A673 (cell line): ENCODE results near the gene FRMD1.

Source experiments
- EZH2 ChIP-seq: fragments of 200-600 bp; sonication (generic); IDR thresholded peaks from 2 replicates; pipeline ENCODE4 v1.6.1; 2017; ENCODE audit warnings: borderline replicate concordance, low read depth, mild to moderate bottlenecking, mixed read lengths, antibody characterized with exemption, low read length; ENCODE audit not compliant: poor library complexity, severe bottlenecking
- TF ChIP-seq, protein P1 (sequence below): fragments of 300-800, 200-600 bp; sonication (generic); conservative IDR thresholded peaks from 2 replicates; pipeline ENCODE4 v1.5.1; 2017; ENCODE audit warnings: low read depth, mild to moderate bottlenecking, antibody characterized with exemption, low read length, moderate library complexity, mixed read lengths

DNA sequence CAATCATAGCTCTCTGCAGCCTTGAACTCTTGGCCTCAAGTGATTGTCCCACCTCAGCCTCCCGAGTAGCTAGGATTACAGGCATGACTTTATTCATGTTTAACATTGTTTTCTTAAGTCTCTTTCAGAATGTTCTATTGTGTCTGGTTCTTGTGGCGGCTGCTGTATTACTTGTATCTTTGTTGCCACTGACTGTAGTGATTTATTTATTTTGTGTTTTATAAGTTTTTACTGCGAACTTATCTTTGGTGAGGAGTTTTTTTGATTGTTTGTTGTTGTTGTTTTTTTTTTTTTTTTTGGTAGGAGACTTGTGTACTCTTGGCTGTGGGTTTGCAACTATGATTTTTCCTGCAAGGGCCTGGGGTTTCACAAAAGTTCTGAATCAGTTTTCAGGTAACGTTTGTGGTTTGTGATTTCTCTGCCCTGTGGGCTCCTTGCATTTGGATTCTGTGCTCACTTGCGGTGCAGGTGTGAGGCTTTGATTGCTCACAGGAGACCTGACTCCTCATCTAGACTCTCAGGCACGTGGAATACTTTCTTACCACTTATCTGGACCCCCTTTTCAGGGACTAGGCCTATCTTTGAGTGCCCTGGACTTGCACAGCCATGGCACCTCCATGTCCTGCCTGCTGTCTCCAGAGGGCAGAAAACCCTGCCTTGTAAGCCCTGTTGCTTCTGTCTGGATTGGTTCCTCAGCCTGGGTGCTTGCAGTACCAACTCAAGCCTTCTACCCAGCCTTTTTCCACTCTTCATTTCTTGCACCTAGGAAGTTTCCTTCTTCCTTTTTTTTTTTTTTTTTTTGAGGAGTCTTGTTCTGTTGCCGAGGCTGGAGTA is 56.3 kb downstream of the FRMD1 start:
- TF ChIP-seq, protein P1, sequence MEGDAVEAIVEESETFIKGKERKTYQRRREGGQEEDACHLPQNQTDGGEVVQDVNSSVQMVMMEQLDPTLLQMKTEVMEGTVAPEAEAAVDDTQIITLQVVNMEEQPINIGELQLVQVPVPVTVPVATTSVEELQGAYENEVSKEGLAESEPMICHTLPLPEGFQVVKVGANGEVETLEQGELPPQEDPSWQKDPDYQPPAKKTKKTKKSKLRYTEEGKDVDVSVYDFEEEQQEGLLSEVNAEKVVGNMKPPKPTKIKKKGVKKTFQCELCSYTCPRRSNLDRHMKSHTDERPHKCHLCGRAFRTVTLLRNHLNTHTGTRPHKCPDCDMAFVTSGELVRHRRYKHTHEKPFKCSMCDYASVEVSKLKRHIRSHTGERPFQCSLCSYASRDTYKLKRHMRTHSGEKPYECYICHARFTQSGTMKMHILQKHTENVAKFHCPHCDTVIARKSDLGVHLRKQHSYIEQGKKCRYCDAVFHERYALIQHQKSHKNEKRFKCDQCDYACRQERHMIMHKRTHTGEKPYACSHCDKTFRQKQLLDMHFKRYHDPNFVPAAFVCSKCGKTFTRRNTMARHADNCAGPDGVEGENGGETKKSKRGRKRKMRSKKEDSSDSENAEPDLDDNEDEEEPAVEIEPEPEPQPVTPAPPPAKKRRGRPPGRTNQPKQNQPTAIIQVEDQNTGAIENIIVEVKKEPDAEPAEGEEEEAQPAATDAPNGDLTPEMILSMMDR: no peak
- no peak for TF ChIP-seq EZH2
